ENCODE results near the gene DAGLB.
"Not testable (repeated sequence)": the region's sequence is repeated elsewhere in the genome, so short reads cannot be mapped to it uniquely, and the experiment has no call there.

The DAGLB gene

DNA sequence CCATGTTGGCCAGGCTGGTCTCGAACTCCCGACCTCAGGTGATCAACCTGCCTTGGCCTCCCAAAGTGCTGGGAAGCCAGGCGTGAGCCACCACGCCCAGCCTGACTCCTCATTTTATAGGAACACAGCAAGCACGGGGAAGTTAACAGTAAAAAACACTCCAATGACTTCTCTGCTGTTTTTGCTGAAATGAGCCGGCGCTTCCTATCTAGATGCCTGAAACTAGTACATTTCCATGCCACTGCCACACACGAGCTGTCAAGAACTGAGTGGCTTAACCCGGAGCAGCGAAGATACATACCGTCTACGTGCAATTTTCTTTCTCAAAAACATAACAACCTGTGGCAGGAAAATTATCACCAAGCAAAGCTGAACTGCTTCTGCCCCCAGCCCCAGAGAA, 16.8 kb downstream of the DAGLB start:
- DNase-seq (ENCODE audit: low spot score): no peak

DNA sequence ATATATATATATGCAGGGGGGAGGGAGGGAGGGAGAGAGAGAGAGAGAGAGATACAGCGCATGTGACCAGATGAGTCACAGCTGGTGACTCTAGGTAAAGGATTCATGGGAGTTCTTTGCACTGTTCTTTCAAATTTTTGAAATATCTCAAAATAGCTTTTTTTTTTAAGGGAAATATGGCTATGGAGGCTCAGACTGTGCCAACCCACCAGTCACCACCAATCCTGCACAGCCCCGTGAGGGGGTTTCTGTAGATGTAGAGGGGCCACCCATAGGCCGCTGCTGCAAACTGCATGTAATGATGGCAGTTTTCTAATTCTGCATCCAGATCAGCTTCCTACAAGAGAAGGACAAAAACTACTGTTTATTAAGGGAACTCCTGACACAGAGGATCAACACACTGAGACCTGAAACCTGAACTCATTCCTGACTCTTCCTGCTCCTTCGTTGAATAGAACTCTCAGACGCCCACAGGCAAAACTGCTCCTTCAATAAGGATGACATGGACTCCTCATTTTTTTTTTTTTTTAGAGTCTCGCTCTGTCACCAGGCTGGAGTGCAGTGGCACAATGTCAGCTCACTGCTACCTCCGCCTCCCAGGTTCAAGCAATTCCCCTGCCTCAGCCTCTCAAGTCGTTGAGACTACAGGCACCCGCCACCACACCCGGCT, 17.3 kb downstream of the DAGLB start:
- DNase-seq (ENCODE audit: low spot score): peak; percentile 70

DNA sequence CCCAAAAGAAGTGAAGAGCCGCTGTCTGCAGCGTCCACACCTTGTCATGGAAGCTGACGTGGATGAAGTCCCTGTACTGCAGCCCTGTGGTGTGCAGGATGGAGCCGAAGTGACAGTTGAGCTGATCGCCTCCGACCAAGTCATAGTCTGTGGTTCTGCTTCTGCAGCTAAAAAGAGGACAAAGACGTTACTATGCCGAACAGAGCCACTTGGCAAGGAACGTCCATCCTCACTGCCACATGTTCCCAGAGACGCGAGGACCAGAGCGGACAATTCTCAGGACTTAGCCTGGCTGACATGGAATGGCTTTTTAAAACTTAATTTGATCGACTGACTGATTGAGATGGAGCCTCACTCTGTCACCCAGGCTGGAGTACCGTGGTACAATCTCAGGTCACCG, 21.8 kb downstream of the DAGLB start:
- no peak for DNase-seq (ENCODE audit: low spot score)

DNA sequence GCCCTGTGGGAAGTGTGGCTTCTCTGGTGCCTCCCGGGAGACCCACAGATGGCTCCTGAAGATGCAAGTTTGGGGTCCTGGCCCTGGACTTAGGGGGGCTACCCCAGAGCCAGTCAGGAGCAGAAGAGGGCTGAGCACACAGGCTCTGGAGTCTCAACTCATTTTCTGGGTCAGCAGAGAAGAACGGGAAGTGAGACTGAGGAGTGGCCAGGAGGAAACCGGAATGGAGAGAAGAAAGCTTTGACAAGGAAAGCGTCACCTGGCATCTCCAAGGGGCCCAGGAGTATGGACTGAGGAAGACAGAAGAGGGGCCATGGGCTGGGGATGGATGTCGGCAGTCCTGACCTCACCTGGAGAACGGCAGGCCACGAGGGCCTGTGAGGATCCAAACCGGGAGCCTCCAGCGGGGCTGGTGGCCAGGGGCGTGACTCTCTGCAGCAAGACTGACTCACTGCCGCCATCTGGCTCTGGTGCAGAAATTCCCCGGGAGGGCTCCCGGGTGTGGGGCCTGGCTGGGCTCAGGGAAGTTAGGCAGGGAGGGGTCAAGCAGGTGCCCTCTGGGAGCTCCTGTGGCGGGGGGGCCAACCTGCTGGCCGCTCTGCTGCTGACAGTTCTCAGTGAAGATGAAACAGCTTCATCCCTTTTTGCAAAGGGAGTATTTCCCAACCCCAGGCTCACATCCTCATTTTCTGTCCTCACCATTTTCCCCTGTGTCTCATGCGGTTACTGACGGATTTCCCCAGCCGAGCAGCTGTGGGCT, 23.6 kb downstream of the DAGLB start:
- DNase-seq (ENCODE audit: low spot score): peak; percentile 68

DNA sequence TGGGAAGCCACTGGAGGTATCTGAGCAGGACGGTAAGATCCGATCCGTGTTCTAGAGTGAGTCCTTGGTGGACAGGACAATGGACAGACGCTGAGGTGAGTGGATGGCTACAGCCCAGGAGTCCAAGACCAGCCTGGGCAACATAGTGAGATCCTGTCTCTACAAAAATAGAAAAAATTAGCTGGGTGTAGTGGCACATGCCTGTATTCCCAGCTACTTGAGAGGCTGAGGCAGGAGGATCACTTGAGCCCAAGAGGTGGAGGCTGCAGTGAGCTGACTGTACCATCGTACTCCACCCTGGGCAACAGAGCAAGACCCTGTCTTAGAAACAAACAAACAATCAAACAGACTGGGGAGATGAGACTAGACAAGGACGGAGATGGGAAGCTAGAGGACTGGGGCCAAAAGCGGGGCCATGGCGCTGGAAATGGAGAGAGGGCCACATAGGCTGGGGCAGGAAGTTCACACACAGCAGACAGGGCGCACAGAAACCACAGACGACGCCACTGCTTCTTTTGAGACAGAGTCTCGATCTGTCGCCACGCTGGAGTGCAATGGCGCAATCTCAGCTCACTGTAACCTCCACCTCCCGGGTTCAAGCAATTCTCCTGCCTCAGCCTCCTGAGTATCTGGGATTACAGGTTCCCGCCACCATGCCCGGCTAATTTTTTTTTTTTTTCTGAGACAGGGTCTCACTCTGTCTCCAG, 24.7 kb downstream of the DAGLB start:
- DNase-seq (ENCODE audit: low spot score): no peak

DNA sequence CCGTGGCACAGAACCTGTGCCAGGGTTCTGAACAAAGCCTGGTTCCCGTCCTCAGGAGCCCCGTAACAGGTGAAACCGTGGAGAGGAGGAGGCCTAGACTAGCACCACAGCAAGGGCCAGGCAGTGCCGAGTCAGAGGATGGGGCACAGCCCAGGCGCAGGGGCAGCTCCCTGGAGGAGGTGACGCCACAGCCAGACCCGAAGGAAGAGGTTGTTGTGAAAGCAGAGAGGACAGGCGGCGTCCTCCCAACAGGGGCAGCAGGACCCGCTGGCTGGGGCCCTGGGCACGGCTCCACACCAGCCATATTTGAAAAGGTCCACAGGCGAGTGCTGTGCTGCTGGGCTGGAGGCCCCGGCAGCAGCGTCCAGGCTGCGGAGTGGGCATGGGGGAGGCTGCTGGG, 25.7 kb downstream of the DAGLB start:
- no peak for DNase-seq (ENCODE audit: low spot score)

DNA sequence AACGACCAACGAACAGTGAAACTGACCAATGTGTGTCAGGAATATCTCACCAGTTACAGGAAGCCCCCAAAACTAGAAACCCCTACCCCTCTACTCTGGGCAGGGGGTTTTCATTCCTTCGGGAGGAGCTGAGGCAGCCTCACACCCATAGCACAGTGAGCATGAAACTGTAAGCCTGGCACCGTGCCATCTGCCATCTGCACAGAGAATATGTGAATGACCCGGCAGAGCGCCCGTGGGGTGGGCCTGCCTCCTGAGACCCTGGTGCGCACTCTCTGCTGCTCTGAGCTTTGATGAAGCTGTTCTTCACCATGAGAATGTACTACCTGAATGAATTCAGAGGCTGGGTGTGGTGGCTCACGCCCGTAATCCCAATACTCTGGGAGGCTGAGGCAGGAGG, 27.1 kb downstream of the DAGLB start:
- DNase-seq (ENCODE audit: low spot score): no peak

DNA sequence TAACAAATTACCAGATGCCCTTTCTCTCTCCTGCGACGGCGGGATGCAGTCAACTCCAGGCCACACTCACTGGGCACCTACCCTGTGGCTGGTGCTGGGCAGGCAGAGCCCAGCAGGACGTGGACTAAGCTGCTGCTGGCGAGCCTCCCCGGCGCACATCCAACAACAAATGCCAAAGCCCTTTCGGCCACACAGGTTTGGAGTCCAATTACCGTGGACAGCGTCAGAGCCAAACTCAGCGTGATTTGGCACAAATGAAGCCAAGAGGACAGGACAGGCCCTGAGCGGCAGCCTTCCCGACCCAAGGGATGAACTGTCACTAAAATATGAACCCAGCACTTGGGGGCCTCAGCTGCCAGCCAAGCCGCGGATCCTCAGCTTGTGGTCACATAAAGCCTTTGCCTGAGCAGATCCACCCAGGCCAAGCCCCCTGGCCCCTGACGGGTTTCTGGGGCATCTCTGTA, 28.4 kb downstream of the DAGLB start:
- peak; percentile 52 for DNase-seq (ENCODE audit: low spot score)

DNA sequence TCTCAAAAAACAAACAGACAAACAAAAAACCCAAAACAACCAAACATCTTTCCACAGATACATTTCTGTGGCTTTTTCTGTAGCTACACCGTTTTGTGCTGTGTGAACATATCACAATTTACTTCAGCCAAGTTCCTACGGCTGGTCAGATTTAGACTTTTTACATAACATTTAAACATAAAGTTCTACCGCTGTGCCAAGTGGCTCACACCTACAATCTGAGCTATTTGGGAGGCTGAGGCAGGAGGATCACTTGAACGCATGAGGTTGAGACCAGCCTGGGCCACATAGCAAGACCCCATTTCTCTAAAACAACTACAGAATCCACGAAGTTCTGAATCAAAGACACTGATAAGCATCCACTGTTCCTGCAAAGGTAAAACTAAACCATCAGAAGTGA, 30.3 kb downstream of the DAGLB start:
- DNase-seq (ENCODE audit: low spot score): no peak

DNA sequence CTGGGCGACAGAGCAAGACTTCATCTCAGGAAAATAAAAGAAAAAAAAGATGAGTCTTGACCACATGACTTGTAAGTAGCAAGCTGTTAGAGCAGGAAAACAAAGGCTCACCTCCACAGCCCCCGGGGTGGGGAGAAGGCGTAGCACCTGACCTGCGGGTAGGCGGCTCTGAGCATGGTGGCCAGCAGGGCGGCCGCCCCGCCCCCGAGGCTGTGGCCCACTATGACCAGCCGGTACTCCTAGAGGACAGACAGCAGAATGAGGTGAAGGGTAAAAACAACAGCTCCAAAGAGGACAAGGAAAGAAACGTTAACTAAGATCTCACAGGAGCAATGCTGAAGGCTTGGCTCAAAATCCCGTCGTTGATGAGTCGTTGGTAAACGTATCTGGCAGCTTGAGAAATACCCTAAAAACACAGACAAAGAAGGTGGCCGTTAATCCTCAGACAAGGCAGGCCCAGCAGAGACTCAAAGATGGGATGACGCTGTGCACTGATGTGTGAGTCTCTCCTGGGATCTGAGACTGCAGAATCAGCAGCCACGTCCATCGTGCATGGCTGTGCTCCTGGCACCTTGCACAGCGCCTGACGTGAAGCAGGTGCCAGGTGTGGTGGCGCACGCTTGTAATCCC, 31.1 kb downstream of the DAGLB start:
- peak; percentile 89 for DNase-seq (ENCODE audit: low spot score)

DNA sequence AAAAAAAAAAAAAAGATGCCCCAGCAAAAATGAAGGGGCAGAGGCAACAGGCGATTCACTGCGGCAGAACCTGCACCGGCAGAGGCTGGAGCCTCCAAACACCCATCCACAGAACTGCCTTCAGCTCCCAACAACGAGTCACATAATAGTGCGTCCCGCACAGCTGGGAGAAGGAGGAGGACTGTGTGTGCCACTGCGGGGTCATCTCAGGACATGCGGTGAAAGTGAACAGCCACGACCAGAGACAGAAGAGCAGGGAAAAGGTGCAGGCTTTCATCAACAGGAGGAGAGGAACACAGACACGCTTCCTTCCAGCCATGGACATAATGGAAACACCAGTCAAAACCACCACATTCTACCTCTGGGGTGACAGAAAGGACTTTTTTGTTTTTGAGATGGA, 34.1 kb downstream of the DAGLB start:
- no peak for DNase-seq (ENCODE audit: low spot score)

DNA sequence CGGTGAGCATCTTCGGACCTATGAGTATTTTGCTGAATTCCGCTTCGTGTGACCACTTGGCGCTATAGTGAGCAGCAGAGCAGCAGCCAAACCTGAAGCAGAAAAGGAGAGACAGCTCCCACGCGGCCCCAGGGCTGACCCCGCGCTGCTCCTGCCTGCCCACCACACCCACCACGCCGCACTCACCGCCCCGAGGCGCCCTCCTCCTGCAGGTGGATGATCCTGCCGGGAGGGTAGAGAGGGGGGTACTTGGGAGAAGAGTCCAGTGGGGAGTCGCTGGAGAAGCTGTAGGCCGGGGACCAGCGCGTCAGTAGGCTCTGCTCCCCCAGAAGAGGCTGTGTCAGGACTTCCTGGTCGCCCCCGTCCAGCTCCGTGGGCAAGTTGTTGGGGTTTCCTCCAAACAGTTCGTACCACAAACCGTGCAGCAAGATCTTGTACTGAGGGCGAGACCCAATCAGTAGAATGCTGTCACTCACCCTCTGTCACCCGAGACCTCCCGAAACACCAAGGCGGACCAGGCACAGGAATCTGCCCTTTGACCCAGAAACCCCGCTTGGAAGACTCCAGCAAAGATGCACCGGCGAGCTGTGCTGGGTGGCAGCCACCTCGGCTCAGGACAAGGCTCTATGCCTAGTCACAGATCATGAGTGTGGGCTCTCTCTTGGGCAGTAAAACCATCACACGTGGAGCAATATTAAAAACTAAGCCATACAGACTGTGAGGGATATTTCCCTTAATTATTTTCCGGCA, 37.6 kb downstream of the DAGLB start:
- DNase-seq (ENCODE audit: low spot score): no peak

DNA sequence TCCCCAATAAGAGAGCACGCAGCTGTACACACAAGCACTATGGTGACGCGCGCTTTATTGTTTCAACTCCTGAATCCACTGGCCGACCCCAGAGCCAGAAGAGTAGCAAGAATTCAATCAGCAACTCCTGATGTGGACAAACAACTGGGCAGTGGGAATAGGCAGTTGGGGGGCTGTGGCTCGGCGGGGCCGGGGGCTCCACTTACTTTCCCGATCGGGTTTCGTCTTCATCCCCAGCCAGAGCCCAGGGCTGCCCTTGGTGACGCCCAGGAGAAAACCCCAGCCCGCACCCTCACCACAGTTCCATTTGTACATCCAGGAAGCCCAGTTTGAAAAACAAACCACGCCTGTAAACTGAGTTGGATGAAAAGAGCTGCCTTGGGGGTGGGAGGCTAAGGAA, 38.7 kb downstream of the DAGLB start:
- no peak for DNase-seq (ENCODE audit: low spot score)

DNA sequence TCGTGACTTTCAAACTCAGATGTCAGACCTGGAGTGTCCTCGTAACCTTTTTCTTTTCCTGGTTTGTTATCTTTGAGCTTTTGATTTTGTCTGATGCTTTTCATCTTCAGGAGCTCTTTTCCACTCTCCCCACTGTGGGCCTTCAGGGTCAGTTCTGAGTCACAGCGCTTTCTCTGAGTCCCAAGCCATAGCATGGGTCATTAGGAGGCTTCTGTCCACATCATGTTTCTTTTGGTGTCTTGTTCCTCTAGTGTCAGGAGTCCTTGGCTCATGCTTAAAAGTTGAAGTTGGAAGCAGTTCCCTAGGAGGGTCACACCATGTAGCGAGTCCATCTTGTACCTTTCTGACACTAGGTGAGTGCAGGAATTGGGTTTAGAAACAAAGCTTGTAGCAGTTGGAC, 40.3 kb downstream of the DAGLB start:
- DNase-seq (ENCODE audit: low spot score): no peak

DNA sequence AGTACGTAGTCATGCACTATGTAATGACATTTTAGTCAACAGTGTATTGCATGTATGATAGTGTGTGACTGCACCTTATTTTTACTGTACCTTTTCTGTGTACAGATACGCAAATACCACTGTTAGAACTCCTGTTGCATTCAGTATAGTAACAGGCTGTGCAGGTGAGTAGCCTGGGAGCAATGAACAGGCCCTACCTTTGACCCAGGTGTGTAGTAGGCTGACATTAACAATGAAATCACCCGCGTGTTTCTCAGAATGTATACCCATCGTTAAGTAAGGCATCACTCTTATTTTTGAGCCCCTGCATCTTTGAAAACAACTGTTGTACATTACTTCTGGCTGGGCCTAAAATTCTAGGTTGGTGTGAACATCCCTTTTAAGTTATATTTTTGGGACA, 41.6 kb downstream of the DAGLB start:
- no peak for DNase-seq (ENCODE audit: low spot score)

DNA sequence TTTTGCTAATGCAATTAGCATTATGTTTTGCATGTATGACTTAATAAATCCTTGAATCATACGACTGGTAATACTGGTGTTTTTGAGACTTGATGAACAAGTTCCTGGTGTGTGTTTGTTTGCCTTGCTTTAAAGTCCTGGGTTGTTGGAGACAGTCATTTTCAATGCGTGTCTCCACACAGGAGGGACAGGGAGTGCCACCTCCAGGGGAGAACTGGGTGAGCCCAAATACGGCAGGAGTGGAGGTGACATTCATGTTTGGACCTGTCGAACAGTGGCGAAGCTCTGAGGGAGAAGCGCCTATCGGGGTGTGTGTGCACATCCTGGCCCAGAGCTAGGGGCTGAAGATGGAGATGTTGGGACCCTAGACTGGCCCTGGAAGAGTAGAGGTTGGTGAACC, 43.8 kb downstream of the DAGLB start:
- no peak for DNase-seq (ENCODE audit: low spot score)

DNA sequence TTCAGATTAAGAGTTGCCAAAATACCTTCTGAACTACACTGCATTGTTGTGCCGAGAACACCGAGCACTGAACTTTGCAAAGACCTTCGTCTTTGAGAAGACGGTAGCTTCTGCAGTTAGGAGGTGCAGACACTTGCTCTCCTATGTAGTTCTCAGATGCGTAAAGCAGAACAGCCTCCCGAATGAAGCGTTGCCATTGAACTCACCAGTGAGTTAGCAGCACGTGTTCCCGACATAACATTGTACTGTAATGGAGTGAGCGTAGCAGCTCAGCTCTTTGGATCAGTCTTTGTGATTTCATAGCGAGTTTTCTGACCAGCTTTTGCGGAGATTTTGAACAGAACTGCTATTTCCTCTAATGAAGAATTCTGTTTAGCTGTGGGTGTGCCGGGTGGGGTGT, 45.0 kb downstream of the DAGLB start:
- no peak for DNase-seq (ENCODE audit: low spot score)

DNA sequence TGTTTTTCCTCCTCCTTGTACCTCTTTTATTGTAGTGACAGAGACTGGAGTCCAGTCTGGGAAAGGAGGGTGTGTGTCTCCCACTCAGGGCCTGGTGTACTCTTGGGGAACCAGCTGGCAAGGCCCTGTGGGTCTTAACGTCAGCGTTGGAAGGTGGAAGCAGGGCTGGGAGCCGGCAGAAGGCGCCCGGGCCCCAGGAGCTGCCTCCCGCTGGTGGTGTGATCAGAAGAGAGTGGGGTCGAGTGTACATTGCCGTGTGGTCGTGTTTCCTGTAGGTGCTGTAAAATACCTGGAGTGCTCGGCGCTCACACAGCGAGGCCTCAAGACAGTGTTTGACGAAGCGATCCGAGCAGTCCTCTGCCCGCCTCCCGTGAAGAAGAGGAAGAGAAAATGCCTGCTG, 45.7 kb downstream of the DAGLB start:
- DNase-seq (ENCODE audit: low spot score): no peak

DNA sequence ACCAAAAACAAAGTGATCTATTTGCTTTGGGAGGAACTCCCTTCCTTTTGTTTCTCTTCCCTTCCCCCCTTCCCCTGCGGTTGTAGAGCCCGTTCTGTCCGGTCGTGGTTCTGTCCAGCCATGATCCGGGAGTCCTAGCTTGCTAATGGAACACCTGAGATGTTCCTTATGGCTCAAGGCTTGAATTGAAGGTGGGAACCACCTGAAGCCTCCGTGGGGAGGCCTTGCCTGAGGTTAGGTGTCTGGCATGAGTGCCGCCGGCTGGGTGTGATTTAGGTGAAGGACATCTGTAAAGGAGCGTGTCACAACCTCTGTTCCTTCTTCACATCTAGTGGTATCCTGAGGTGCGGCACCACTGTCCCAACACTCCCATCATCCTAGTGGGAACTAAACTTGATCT, 46.2 kb downstream of the DAGLB start:
- no peak for DNase-seq (ENCODE audit: low spot score)

DNA sequence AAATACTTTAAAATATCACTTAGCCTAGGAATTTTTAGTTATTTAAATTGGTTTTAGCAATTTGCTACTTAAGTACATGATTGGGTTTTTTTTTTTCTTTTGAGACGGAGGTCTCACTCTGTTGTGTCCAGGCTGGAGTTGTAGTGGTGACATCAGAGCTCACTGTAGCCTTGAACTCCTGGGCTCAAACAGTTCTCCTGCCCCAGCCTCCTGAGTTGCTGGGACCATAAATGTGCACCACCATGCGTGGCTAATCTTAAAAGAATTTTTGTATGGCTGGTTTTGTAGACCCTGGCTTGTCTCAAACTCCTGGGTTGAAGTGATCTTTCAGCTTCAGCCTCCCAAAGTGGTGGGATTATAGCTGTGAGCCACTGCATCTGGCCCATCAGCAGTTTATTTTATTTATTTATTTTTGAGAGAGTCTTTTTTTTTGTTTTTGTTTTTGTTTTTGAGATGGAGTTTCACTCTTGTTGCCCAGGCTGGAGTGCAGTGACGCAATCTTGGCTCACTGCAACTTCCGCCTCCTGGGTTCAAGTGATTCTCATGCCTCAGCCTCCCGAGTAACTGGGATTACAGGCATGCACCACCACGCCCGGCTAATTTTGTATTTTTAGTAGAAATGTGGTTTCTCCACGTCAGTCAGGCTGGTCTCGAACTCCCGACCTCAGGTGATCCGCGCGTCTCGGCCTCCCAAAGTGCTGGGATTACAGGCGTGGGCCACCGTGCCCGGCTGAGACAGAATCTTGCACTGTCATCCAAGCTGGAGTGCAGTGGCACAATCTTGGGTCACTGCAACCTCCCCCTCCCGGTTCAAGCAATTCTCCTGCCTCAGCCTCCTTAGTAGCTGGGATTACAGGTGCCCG, 47.3 kb downstream of the DAGLB start:
- not testable (repeated sequence) for DNase-seq (ENCODE audit: low spot score)

DNA sequence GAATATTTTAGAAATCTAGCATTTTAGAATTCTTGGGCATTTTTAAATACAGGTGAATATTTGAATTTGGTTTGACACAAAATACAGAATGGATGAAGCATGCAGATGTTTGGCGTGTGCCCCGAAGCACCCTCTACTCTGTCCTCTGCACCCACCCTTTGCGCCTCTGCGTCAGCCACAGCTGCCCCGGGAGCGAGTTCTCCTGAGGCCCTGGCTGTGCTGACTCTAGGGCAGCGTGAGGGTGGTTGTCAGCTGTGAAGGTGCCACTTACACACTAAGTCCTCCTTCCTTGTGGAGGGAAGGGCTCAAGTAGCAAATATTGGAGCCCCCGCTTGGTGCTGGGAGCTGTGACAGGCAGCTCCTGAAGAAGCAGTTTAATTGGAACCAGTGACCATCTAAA, 48.4 kb downstream of the DAGLB start:
- no peak for DNase-seq (ENCODE audit: low spot score)

All from iPS-NIHi11 (cell line).